H1 (cell line): ENCODE data around the gene ILDR2. TPM values are rescaled to one million over a fixed set of nuclear protein-coding genes. Genes with fewer than 3 reads are reported as not detected.

Experiments
- CTCF ChIA-PET: fragments of 300-600 bp; sonication (Branson Sonifier 250); formaldehyde crosslinking; loops from one replicate; lab custom pipeline; 2021; ENCODE audit not compliant: partially characterized antibody; lab: Charles Lee
- POLR2A ChIA-PET: fragments of 300-600 bp; sonication (Branson Sonifier 250); formaldehyde crosslinking; loops from one replicate; lab custom pipeline; 2021; ENCODE audit warnings: inconsistent platforms; ENCODE audit not compliant: partially characterized antibody; lab: Charles Lee
- DNase-seq, 2 experiments: peaks; one replicate each; pipeline versions ENCODE4 v3.0.0 to v3.0.0-alpha.2; 2010 to 2022; ENCODE audit warnings: low spot score in 2 of 2, low read depth in 1 of 2, mixed read lengths in 1 of 2
- FAIRE-seq: peaks from 2 replicates; lab custom pipeline; 2011; peaks lifted over from hg19 to GRCh38; lab: Jason Lieb, UNC
- H2AFZ ChIP-seq: 2 replicates; pipeline ENCODE4 v1.8.1; 2012; ENCODE audit warnings: low read length, inconsistent platforms
- H2AK5ac ChIP-seq: 2 replicates; pipeline ENCODE4 v1.6.1; 2013; ENCODE audit warnings: low read depth, low read length
- H2BK120ac ChIP-seq: replicated peaks from 2 replicates; pipeline ENCODE3; 2013; ENCODE audit warnings: low read depth, low read length, inconsistent platforms
- H2BK12ac ChIP-seq: 2 replicates; pipeline ENCODE4 v1.6.1; 2013; ENCODE audit warnings: low read depth, low read length
- H2BK15ac ChIP-seq: 2 replicates; pipeline ENCODE4 v1.6.1; 2013; ENCODE audit warnings: low read length
- H2BK20ac ChIP-seq: 2 replicates; pipeline ENCODE4 v1.6.1; 2013; ENCODE audit warnings: low read length
- H2BK5ac ChIP-seq: 2 replicates; pipeline ENCODE4 v1.6.1; 2013; ENCODE audit warnings: low read depth, low read length
- H3K14ac ChIP-seq: 2 replicates; pipeline ENCODE4 v1.6.1; 2013; ENCODE audit warnings: inconsistent platforms; ENCODE audit not compliant: insufficient read length
- H3K18ac ChIP-seq: 2 replicates; pipeline ENCODE4 v1.6.1; 2013; ENCODE audit warnings: low read length; ENCODE audit errors: extremely low read depth
- H3K23ac ChIP-seq: 2 replicates; pipeline ENCODE4 v1.6.1; 2013; ENCODE audit warnings: inconsistent platforms; ENCODE audit not compliant: insufficient read length
- H3K23me2 ChIP-seq: 2 replicates; pipeline ENCODE4 v1.6.1; 2013; ENCODE audit warnings: low read depth, low read length
- H3K27ac ChIP-seq: 2 replicates; pipeline ENCODE4 v1.6.1; 2011; ENCODE audit warnings: low read depth, low read length, inconsistent platforms
- H3K27me3 ChIP-seq, 4 experiments: replicated peaks in 1 of 4; 1 replicate in 1 of 4; 2 replicates in 3 of 4; pipeline versions ENCODE4 v1.6.1 to v1.8.1; 2011 to 2013; ENCODE audit warnings: low read length in 3 of 4, mild to moderate bottlenecking in 3 of 4, inconsistent platforms in 2 of 4, mixed read lengths in 2 of 4, moderate library complexity in 1 of 4; ENCODE audit not compliant: control insufficient read depth in 3 of 4, insufficient read depth in 3 of 4; ENCODE audit errors: extremely low read depth in 1 of 4
- H3K36me3 ChIP-seq, 4 experiments: 2 replicates each; pipeline versions ENCODE4 v1.6.1 to v1.8.1; 2011 to 2013; ENCODE audit warnings: mild to moderate bottlenecking in 4 of 4, low read length in 3 of 4, moderate library complexity in 2 of 4, control low read depth in 1 of 4, inconsistent platforms in 1 of 4; ENCODE audit not compliant: insufficient read depth in 4 of 4, control insufficient read depth in 2 of 4
- H3K4ac ChIP-seq: replicated peaks from 2 replicates; pipeline ENCODE3; 2013; ENCODE audit warnings: low read length, low read depth, mixed read lengths, inconsistent platforms; ENCODE audit not compliant: insufficient read length
- H3K4me1 ChIP-seq, 4 experiments: replicated peaks in 1 of 4; 1 replicate in 1 of 4; 2 replicates in 3 of 4; pipeline versions ENCODE4 v1.6.1 to v1.8.1; 2011 to 2013; ENCODE audit warnings: low read length in 3 of 4, inconsistent platforms in 2 of 4, mixed read lengths in 1 of 4; ENCODE audit not compliant: insufficient read depth in 4 of 4, control insufficient read depth in 3 of 4
- H3K4me2 ChIP-seq, 2 experiments: 2 replicates each; pipeline versions ENCODE4 v1.6.1 to v1.8.1; 2011 to 2013; ENCODE audit warnings: low read depth in 2 of 2, low read length in 2 of 2, control low read depth in 1 of 2, inconsistent platforms in 1 of 2, mild to moderate bottlenecking in 1 of 2; ENCODE audit not compliant: insufficient read depth in 1 of 2
- H3K4me3 ChIP-seq, 4 experiments: fragments of 200-600, 300-600 bp in 1 of 4; sonication (generic), shearing (Covaris generic), sonication (Bioruptor Twin) in 1 of 4; 2 replicates each; pipeline versions ENCODE4 v1.5.1 to v1.8.1; 2011 to 2016; ENCODE audit warnings: low read length in 4 of 4, low read depth in 3 of 4, control low read depth in 2 of 4, inconsistent platforms in 2 of 4, mild to moderate bottlenecking in 2 of 4, mixed read lengths in 1 of 4, moderate library complexity in 1 of 4; ENCODE audit not compliant: insufficient read depth in 2 of 4; ENCODE audit errors: extremely low read depth in 1 of 4
- H3K56ac ChIP-seq: replicated peaks from 2 replicates; pipeline ENCODE3; 2013; ENCODE audit warnings: low read depth, mild to moderate bottlenecking, mixed read lengths, low read length, inconsistent platforms; ENCODE audit not compliant: insufficient read length
- H3K79me1 ChIP-seq: 2 replicates; pipeline ENCODE4 v1.6.1; 2013; ENCODE audit warnings: low read depth, low read length, control low read depth
- H3K79me2 ChIP-seq, 2 experiments: 2 replicates each; pipeline versions ENCODE4 v1.6.1 to v1.8.1; 2012 to 2013; ENCODE audit warnings: low read length in 2 of 2, mild to moderate bottlenecking in 2 of 2, inconsistent platforms in 1 of 2; ENCODE audit not compliant: insufficient read depth in 2 of 2, control insufficient read depth in 1 of 2
- H3K9ac ChIP-seq, 4 experiments: replicated peaks in 1 of 4; 1 replicate in 1 of 4; 2 replicates in 3 of 4; pipeline versions ENCODE4 v1.6.1 to v1.8.1; 2011 to 2013; ENCODE audit warnings: low read depth in 3 of 4, low read length in 3 of 4, control low read depth in 2 of 4, mild to moderate bottlenecking in 2 of 4, moderate library complexity in 2 of 4, inconsistent platforms in 1 of 4; ENCODE audit errors: extremely low read depth in 1 of 4
- H3K9me3 ChIP-seq, 2 experiments: 2 replicates each; pipeline versions ENCODE4 v1.6.1 to v1.8.1; 2012 to 2013; ENCODE audit warnings: mild to moderate bottlenecking in 2 of 2, moderate library complexity in 2 of 2, control low read depth in 1 of 2, inconsistent platforms in 1 of 2, low read depth in 1 of 2, low read length in 1 of 2, mixed read lengths in 1 of 2; ENCODE audit not compliant: insufficient read depth in 2 of 2
- H4K20me1 ChIP-seq, 2 experiments: replicated peaks in 1 of 2; 2 replicates each; pipeline versions ENCODE3 to v1.8.1; 2011 to 2013; ENCODE audit warnings: inconsistent platforms in 2 of 2, low read length in 2 of 2, mild to moderate bottlenecking in 1 of 2; ENCODE audit not compliant: insufficient read depth in 2 of 2, control insufficient read depth in 1 of 2
- H4K5ac ChIP-seq: 2 replicates; pipeline ENCODE4 v1.6.1; 2013; ENCODE audit warnings: low read length, low read depth, mixed read lengths, inconsistent platforms; ENCODE audit not compliant: insufficient read length
- H4K8ac ChIP-seq: 2 replicates; pipeline ENCODE4 v1.8.0; 2013; ENCODE audit warnings: mild to moderate bottlenecking, moderate library complexity, low read length, inconsistent platforms; ENCODE audit not compliant: insufficient read depth; ENCODE audit errors: extremely low read depth
- H4K91ac ChIP-seq: replicated peaks from 2 replicates; pipeline ENCODE3; 2013; ENCODE audit warnings: low read length, mixed read lengths, inconsistent platforms; ENCODE audit not compliant: insufficient read length
- CTCF ChIP-seq, 3 experiments: IDR thresholded peaks; 1 replicate in 2 of 3; 2 replicates in 1 of 3; pipeline versions ENCODE4 v1.5.1 to v1.6.1; 2011; ENCODE audit warnings: low read length in 3 of 3, mild to moderate bottlenecking in 3 of 3, inconsistent platforms in 2 of 3, low read depth in 1 of 3, moderate library complexity in 1 of 3; ENCODE audit not compliant: insufficient read depth in 1 of 3; ENCODE audit errors: control extremely low read depth in 1 of 3
- FOSL1 ChIP-seq: IDR thresholded peaks from 2 replicates; pipeline ENCODE4 v1.6.1; 2011; ENCODE audit warnings: mild to moderate bottlenecking, low read depth, low read length, moderate library complexity; ENCODE audit not compliant: insufficient read depth
- SAP30 ChIP-seq: fragments of 300-600 bp; sonication (generic); IDR thresholded peaks from 2 replicates; pipeline ENCODE4 v1.7.1; 2012; ENCODE audit warnings: low read length, moderate library complexity, mild to moderate bottlenecking, inconsistent platforms; ENCODE audit not compliant: insufficient read depth, insufficient replicate concordance
- SP2 ChIP-seq: IDR thresholded peaks from 2 replicates; pipeline ENCODE4 v1.6.1; 2012; ENCODE audit warnings: mild to moderate bottlenecking, low read length, inconsistent platforms
- WGBS, 2 experiments: shearing (Covaris generic) in 1 of 2; methylation state at CpG; one replicate each; pipeline versions ENCODE4 v1.1.6 to v1.1.7; 2013 to 2015; ENCODE audit warnings: low lambda C conversion rate in 2 of 2, mixed read lengths in 2 of 2, inconsistent platforms in 1 of 2, low coverage in 1 of 2, missing lambda C conversion rate in 1 of 2; ENCODE audit not compliant: insufficient replicate concordance in 2 of 2, insufficient coverage in 1 of 2, insufficient read length in 1 of 2; ENCODE audit errors: extremely low coverage in 1 of 2, missing lambda C conversion rate in 1 of 2; 5-methylcytosine and 5-hydroxymethylcytosine counted together
- polyA plus RNA-seq, 7 experiments: library from polyadenylated mRNA; depleted of rRNA in 3 of 7; stranded (reverse) in 5 of 7; unstranded in 2 of 7; fragments of >200 nt in 5 of 7; fragments of 200-250 nt in 2 of 7; gene quantifications; 1 replicate in 5 of 7; 2 replicates in 1 of 7; 4 replicates in 1 of 7; pipeline versions ENCODE4 v1.2.1 to v1.2.3, GENCODE V29; 2011 to 2013; ENCODE audit warnings: missing spikeins in 2 of 7, mixed read lengths in 2 of 7
- total RNA-seq: library from RNA; stranded (reverse); fragmentation: NEBNext Ultra II Directional; extraction: Animal tissue kit (Norgen Biotek cat#: 25700); gene quantifications from 2 replicates; pipeline ENCODE4 v1.2.1, GENCODE V29; 2021

The ILDR2 gene
- total and polyA plus RNA-seq, 2 of the 8 experiments (the other 6 are each of a cell fraction or from before 2014, with no cell fraction given), result 0.85 to 0.86 TPM

DNA sequence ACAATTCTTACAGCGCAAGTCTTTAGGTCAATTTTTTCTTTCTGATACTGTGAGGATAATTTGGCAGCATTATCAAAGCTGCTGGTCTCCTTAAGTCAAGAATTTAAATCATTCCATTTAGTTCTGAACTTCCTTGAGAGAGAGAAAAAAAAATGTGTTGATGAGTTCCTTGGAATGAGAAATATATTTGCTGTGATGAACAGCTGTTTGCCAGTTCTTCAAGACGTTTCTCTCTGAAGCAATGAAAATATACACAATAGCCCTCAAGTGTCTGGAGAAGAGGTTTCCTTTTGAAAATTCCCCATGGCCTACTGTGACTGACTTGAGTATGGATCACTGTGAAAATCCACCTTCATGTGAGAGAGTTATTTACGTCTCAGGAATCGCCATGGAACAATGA, 68.3 kb downstream of the ILDR2 start:
- Histone ChIP-seq H3K4me2 (no peak overlapping the region), H3K14ac (no peak overlapping the region), H3K56ac (no peak overlapping the region), H4K91ac (no peak overlapping the region), H2BK12ac (no peak overlapping the region), H2BK120ac (no peak overlapping the region), H2AFZ (no peak overlapping the region), H2BK20ac (no peak overlapping the region), H3K79me1 (no peaks in the 10 kb centered on the region), H3K4me3 (no peak overlapping the region), H4K5ac (no peak overlapping the region), H3K27me3 (no peaks in the 10 kb centered on the region; a peak in 1 of 7 replicates), H2AK5ac (no peak overlapping the region), H3K27ac (no peak overlapping the region), H2BK15ac (no peak overlapping the region), H3K4me1 (no peaks in the 10 kb centered on the region; a peak in 1 of 7 replicates), H4K8ac (no peak overlapping the region), H3K4ac (no peak overlapping the region), H3K23ac (no peak overlapping the region), H2BK5ac (no peak overlapping the region), H3K79me2 (no peaks in the 10 kb centered on the region), H3K9ac (no peak overlapping the region), H3K36me3 (no peaks in the 10 kb centered on the region), H4K20me1 (no peaks in the 10 kb centered on the region), H3K18ac (no peak overlapping the region), H3K23me2 (no peaks in the 10 kb centered on the region), H3K9me3 (peaks cover 2 to 6% of the 10 kb centered on the region in 2 experiments)
- DNase-seq, result no peak
- ChIA-PET POLR2A (interaction anchor here (1.0 kb wide), 1 partner anchor 9 kb away, joined by 3 read pairs; no protein-coding TSS in a partner anchor), CTCF (interaction anchor here (0.5 to 23.8 kb wide), 7 partner anchors 8 to 828 kb away, joined by 3 to 874 read pairs (median 5); no protein-coding TSS in a partner anchor)
- TF ChIP-seq CTCF (IDR thresholded peaks at IDR 0.05; ENCODE audit: control extremely low read depth in 1 of 3, insufficient read depth in 1 of 3, low read depth in 1 of 3, low read length in 3 of 3) (no peak), FOSL1 (no peak), SP2 (no peak), SAP30 (no peak)
- FAIRE-seq, result no peak
- WGBS, 2 experiments, result 76% methylated on average over 4 of the region's 4 CpGs; no CpG with 5 or more reads in 1 of the 2 experiments
